H4 (cell line): ENCODE measurements around the gene WT1. TPM values are rescaled to one million over a fixed set of nuclear protein-coding genes. Genes with fewer than 3 reads are reported as not detected.

ENCODE experiments used
- DNase-seq: peaks from one replicate; pipeline ENCODE4 v3.0.0-alpha.2; 2015; ENCODE audit warnings: low spot score
- total RNA-seq: library from RNA; depleted of rRNA; stranded (reverse); fragments of >200 nt; shearing (Covaris generic); gene quantifications from 2 replicates; pipeline ENCODE4 v1.2.3, GENCODE V29; 2014

Gene WT1
- total RNA-seq, 1 experiment from 2014 or later: not detected

DNA sequence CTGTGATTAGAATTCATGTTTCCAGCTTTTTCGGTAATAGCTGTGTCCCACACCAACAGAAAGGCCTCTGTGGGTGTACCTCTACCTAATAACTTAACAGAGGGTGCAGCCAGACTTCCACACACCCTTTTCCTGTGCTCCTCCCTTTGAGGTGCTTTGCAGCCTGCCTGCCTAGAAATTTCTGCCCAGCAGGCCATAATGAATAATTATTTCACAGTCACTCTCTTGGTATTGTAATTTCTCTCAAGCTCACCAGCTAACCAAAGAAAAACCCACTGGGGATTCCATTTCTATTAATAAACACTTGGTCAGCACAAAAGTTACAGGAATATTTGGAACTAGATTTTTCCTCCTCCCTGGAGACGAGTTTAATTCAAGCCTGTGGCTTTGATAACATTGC, 13.3 kb downstream of the WT1 start:
- DNase-seq: no peak

DNA sequence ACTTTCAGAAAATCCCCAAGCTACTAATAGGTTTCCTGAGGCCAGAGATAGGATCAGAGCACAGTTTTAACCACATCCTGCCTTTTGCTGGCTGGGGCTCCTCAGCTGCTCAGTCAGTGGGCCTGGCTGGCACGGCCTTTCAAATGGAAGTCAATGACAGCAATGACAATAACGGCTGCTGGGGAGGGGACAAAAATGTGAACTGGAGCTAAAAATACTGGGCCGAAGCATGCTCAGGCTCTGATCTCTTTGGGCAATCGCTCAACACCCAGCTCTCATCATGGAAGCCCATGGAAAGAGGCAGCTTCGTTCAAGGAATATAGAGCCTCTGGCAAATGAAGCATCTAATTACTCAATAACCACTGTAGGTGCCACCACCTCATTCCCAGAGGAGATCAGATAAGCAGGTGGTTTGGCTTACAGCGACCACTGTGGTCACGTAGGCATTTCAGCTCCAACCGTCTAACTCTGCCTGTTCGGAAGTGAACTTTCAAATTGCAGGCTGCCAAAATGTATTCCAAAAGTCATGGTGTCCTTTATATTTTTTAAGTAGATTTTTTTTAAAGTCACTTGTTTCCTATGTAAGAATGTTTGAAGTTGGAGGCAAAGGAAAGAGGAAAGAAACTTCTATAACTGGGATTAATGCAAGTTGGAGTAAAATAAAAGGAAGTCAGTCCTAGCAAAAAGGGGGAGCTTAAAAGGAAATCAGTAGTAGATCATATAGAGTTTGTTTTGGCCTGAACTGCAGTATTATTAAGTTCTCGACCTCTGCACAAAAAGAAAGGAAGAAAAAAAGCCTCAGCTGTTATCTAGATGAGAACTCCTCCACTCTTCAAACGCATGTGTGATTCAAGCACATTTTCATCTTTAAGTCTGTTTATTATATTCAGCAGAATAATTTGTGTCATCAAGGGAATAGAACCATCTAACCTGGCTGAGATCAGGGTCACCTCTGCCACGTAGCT, 14.1 kb downstream of the WT1 start:
- DNase-seq: peak; percentile 90

DNA sequence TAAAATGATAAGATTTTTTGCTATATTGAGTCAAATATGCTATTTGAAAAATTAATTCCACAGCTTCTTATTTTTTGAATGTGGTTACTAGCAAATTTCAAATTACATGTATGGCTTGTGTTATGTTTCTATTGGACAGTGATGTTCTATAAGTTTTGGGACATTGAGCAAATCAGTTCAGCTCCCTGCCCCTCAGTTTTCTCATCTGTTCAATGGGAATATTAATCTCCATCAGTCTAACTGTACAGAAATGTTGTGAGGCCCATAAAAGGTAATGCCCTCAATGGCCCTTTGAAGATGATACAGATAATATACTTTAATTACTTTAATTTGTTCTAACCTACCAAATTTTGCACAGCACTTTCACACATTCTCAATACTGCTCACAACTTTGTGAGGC, 15.2 kb downstream of the WT1 start:
- DNase-seq: no peak

DNA sequence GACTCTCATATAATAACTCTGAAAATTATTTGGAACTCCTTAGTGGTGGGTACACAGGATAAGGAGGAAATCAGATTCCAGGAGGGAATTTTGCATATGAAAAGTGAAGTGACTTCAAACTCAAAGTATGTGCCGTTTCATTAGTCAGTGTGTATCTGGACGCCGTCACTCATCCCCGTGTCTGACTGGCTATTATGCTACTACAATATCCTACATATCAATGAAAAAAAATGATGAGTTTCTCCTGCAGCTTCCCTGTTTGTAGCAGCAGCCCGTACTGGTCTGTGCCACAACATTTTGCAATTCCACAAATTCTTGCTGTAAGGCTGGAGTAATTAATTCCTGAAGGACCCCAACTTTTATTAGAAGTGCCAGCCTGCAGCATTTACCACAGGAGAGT, 16.5 kb downstream of the WT1 start:
- DNase-seq: no peak

DNA sequence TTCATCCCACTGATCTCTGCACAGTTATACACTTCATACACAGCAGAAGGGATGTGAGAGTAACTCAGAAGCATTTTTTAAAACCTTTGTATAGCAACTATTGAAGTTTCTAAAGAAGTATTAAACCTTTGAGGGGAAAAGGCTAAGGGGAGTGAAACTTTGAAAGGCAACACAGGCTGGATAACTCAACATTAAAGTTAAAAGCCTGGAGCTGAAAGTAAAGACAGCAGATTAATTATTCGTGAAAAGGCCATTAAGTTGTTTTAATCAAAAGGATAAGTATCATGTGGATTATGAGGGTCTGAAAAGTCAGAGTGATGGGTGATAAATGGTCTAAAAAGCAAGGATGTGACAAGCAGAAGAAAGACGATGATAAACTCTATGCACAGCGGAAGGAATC, 17.5 kb downstream of the WT1 start:
- no peak for DNase-seq

DNA sequence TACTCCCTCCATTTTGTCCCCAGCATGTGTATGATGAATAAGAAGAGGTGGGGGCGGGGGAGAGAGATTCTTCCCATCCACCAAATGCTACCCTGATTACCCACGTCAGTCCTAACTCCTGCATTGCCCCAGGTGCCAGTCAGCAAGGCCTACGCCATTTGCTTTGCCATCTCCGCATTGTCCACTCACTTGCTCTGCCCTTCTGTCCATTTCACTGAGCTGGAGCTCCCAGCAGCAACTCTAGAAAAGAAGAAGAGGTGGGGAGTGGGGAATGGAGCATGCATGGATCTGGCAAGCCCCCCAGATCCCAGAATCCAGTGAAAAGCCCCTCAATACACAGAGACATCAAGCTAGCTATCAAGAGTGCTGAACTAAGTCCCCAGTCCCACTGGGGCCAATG, 19.0 kb downstream of the WT1 start:
- DNase-seq: no peak

DNA sequence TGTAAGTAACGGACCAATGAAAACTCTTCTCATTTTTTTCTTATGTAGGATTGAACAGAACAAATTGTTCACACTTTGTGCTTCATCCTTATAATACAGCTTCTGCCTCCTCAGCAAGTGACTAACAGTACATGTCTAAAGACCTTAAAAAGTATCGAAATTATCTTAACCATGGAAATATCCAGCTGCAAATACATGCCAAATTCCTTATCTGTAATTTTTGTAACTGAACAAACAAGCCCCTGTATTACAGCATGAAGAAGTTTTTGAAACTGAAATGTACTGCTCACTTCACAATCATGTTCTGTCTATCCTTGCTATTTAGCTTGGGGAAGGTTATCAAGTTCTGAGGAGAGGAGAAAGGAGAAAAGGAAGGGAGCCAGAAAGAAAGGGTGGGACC, 20.4 kb downstream of the WT1 start:
- no peak for DNase-seq

DNA sequence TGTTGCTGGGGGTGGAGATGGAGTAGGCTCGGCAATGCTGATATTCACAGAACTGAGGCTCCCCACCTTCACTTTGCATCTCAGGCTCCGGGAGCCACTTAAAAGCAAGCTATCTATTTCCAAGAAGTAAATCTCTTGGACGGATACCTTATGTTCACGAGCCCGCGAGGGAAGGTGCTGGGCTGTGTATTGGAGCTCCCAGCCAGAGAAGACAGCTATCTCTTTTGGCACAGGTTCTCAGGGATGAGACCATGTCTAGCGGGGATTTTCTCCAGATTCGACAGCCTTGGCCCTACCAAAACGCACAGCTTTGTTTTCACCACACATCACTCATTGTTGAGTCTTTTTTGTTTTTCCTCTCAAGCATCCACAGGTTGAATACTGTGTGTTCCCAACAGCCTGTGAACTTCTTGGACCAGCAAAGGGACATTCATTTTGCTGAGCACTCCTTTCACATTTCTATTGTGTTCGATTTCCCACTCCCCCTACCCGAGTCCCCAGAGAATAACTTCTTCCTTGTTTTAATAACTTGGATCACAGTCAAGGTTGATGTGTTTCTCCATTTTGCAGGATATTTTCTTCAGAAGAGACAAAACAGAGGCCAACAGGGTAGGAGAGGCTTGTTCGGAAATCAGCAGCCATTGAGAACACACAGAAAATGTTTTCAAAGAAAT, 23.3 kb downstream of the WT1 start:
- DNase-seq: no peak

DNA sequence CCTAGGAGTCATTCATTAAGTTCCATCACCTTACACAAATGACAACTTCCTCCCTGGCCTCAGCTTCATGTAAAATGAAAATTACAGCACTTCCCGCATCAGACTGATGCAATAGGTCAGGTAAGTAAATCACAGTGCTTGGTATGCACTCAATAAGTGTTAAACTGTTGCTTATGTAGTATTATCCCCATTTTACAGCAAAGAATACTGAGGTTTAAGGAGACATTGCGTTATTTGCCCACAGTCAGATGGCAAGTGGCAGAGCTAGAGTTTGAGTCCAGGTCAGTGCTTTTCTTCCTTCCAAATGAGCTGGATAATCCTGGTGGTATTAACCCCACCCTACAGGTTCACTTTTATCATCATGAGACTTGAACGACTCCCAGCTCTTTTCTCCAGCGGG, 29.7 kb downstream of the WT1 start:
- DNase-seq: no peak

DNA sequence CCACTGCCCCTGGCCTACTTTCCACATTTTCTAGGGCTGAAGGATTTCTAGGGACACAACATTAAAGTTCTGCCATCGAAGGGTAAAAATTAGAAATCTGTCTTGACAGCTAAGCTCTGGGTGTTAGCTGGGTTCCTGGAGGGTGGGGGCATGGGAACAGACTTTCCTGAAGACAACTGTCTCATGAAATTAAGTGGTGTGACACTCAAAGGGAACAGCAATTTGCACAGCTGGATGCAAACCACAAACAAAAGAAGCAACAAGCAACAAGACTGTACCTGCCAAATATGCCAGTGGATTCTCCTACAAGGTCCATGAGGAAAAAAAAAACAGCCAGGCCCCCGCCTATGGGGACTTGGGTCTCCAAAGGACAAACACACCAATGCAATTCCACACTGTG, 32.5 kb downstream of the WT1 start:
- no peak for DNase-seq

DNA sequence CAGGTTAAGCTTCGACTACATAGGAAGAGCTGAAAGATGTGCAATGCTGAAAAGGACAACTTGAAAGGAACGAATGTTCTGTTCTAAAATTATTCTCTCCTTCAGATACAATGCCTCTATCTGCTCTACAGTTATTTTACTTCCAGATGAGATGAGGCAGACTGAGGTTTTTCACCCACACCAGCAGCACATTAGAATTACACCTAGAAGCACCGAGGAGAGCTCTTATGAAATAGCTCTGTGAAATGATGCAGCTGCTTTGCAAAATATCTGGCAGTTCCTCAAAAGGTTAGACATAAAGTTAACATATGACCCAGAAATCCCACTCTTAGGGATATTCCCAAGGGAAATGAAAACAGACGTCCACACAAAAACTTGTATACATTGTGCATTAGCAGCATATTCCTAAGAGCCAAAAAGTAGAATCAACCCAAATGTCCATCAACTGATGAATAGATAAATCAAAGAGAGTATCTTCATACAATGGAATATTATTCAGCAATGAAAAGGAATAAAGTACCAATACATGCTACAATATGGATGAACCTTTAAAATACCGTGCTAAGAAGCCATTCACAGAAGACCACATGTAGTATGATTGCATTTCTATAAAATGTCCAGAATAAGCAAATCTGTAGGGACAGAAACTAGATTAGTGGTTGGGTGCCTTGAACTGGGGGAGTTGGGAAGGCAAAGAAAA, 34.5 kb downstream of the WT1 start:
- DNase-seq: no peak

DNA sequence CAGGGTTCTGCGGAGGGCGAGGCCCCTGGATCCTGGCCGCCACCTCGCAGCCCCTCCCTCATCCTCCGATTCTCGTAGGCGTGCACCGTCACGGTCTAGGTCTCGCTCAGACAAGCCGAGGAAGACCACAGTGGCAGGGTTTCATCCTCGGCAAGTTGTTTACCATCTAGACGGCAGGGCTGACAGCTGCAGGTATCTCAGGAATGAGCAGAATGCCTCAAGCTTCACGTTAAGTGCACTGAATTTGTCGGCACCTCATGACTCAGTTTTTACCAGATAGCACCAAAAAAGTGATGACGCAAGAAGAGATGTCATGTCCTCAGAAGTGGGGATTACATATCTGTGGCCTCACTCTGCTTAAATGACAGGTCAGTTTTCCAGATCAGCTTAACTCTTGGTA, 35.1 kb downstream of the WT1 start:
- DNase-seq: no peak

DNA sequence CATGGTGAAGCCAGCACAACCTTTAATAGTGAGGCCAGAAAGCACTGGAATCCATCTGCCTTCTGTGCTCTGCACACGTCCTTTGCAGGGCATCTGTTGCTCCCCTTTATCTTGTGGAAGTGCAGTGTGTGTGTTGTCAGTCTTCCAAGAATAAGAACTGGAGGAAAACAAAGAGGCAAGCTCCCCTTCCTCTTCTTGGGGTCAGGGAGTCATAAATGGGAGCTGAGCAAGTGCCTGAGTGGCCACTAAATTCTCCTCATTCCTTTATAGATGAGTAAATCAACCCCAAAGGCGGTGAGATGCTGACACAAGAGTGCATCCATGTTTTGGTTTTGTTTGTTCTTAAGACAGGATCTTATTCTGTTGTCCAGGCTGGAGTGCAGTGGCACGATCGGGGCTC, 38.3 kb downstream of the WT1 start:
- DNase-seq: no peak

DNA sequence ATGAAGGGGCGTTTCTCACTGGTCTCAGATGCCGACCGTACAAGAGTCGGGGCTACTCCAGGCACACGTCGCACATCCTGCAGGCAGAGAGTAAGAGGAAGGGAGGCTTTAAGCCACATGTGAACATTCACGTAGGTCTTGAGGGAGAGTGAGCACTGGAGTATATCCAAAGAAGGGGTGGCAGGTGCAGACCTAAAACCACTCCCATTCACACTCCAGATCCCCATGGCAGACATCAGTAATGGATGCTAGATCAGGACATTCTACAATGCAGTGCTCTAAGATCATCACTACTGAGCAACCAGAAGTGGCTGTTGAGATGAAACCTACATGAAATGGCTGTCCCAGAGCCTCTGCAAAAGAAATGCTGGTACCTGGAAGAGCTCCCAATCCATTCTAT, 39.0 kb downstream of the WT1 start:
- no peak for DNase-seq

DNA sequence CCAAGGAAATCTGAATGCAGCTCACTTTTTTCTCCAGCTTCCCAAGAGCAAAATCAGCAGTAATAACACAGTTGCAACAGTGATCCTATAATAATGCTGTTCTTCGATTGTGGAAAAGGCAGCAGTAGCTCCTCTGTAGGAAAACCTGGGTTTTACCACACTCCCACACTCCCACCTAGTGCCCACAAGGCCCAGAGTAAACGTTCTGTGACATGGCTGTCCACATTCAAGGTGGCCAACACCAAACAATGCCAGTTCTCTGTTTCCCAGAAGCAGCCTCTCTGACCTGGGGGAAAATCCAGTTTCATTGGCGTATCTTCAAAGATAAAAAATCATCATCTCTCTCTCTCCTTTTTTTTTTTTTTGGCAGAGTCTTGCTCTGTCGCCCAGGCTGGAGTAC, 40.2 kb downstream of the WT1 start:
- DNase-seq: no peak

DNA sequence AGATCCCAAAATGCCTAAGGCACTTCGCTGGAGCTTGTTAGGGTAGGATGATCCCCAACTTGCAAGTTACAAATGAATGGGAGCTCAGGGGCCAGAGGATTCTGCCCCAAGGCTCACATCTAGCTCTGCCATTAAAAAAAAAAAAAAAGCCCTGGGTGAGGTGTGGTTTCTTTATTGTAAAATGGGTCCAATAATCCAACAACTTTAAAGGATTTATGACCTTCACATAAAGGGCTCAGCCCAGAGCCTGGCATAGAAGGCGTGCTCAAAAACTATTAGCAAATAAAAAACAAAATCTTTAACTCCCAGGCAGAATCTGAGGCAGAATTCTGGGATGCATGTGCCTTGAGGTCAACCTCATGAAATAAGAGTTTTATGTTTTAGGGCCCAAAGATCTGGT, 42.5 kb downstream of the WT1 start:
- no peak for DNase-seq

DNA sequence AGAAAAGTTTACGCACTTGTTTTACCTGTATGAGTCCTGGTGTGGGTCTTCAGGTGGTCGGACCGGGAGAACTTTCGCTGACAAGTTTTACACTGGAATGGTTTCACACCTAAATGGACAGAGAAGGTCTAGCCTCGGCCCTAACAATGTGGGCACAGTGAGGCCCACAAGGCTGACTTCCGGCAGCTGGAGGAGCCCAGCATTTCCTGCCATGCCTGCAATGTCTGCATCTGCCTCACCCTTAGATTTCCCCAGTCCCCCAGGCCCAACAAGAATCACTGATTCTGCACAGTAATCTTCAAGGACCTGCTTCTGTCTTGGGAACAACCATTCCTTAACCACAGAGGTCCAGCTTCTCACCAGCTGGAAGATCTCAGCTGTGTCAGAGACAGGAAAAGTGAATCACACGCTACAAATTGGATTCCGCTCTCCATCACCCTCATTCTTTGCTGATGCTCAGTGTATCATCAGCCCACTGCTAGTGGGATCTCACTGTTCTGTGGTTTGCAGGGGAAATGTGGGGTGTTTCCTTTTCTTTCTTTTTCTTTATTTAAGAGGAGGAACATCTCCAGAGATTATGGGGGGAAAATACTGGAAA, 43.3 kb downstream of the WT1 start:
- DNase-seq: peak; percentile 42

DNA sequence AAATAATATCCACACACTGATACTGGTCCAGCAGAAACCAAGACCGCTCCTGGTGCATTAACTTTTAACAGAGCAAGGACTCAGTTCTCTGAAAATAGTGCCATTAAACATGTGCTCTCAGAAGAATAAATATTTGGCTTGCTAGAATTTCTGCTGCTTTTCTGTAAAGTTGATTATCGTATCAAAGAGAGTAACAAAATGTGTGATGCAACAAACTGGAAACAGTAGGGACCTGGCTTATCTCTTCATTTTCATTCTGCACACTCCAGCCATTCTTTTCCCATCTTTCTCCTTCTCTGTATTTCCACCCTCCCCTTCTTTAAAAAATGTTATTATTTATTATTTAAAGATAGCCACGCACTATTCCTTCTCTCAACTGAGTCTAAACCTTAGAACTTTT, 43.9 kb downstream of the WT1 start:
- no peak for DNase-seq

DNA sequence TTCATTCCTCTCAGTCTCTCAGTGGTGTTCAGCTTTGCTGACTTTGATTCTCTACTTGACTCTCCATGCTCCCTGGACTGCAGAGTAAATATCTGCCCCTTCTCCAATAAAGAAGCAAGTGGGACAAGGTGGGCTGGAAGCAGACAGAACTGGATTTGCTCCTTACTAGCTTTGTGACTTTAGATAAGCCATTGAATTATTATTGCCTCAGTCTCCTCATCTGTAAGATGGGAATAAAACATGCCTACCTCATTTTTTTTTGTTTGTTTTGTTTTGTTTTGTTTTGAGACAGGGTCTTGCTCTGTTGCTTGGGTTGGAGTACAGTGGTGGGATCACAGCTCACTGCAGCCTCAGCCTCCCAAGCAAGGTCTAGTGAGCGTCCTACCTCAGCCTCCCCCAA, 44.6 kb downstream of the WT1 start:
- DNase-seq: no peak

DNA sequence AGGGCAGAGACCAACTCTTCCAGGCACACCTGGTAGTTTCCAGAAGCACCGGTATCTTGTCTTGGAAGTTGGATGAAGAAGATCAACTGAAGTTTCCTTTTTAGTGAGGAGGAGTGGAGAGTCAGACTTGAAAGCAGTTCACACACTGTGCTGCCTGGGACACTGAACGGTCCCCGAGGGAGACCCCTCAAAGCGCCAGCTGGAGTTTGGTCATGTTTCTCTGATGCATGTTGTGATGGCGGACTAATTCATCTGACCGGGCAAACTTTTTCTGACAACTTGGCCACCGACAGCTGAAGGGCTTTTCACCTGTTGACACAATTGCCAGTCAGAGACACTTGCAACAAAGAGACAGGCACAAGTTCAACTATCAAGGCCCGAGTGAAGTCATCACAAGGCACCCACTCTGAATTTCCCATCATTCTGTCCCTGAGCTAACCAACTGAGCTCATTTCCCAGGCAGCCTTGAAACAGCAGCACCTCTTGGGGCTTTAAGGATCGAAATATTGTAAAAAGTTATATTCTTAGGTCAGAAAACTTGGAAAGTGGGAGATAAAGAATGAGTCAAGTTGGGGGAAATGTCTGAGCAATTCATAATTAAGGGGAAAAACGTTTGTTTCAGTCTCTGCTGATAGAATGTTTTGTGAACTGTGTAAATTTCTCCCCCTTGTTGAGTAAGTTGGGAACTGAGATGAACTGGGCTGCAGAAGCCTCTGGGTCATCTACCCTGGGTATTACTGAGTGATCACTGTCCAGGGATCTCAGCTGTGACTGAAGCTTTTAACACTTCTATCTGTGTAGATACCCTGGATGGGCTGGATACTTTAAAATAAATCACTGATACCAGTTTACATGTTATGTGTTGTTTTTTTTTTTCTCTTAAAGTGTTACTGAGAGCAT, 46.2 kb downstream of the WT1 start:
- no peak for DNase-seq

DNA sequence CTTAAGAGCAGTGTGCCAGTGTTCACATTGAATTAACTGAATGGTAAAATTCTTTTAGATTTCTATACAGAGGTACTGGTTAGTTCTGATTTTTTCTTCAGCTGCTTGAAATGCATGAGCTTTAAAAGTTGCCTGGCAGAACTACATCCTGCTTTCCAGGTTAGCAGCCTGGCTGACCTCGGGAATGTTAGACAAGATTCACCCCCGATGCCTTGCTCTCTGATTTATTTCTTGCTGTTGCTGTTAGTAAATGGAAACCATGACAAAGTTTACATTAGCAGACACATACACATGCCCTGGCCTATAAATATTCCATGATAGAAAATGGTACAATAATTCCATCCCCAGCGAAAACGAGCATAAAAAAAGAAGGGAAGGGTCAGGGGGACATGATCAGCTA, 47.0 kb downstream of the WT1 start:
- DNase-seq: no peak
